Measurements from ENCODE around the gene E2F1.

DNA sequence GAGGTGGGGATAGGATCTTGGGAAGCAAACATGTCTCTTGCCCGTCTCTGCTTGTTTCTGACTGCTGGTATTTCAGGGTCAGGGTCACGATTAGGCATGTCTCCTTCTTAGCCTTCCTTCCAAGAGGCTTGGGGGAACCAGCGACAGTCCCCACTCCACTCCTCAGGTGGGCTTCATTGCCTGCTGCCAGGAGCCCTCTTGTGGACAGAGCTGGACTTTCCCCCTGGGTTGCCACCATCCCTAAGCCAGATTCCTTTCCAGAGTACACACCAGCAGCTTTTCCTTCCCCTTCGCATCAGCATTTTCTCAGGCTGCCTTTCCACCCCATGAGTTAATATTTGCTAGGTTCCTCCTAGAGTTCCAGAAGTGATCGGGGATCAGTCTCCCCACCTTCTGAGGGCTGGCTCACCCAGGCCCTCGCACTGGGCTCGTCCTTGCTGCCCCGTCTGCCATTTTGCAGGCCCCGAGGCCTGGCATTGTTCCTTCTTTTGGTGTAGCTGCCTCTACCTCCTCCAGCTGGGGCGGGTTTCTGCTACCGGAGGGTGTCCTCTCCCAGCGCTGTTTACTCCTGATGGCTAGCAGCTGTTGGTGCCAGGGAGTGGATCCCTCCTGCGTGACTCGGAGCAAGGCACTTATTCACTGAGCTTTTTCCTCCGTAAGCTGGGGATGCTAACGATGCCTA lies 32.8 kb downstream of the E2F1 start:
- TF ChIP-seq ESRRG (CRISPR knock-in tag; IDR thresholded peaks at IDR 0.05) (no peak), ZFP30 (CRISPR knock-in tag; IDR thresholded peaks at IDR 0.05) (no peak), BACH2 (CRISPR knock-in tag; IDR thresholded peaks at IDR 0.05; ENCODE audit: borderline replicate concordance) (no peak)

All from SK-N-SH treated with all-trans-retinoic acid at 6 μM for 48 hours (cell line).